ENCODE results near the gene AKTIP.

AKTIP gene

DNA sequence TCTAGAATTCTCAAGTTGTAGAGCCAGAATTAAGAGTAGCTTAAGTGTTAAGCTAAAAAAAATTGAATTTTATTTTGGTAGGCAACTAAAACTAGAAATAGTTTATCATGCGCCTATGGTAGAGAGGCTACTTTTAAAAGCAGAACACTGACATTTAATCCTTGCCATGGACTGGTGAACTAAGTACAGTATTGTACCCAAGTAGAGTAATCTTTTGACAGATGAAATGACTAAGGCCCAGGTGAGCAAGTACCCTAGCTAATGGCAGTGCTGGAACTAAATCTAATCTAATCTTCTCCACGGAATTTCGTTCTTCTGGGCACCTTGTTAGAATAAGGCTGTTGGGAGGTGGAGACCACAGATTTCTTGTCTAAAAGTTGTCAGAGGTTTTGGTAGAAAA is 56.9 kb downstream of the AKTIP start:
- TF ChIP-seq MYC (IDR thresholded peaks at IDR 0.05; ENCODE audit: low read depth, low read length) (no peak), POLR2A (IDR thresholded peaks at IDR 0.05; ENCODE audit: extremely low read depth, insufficient read length) (no peak), MAX (IDR thresholded peaks at IDR 0.05; ENCODE audit: low read depth, low read length) (no peak)
- TF ChIP-seq, protein P1, sequence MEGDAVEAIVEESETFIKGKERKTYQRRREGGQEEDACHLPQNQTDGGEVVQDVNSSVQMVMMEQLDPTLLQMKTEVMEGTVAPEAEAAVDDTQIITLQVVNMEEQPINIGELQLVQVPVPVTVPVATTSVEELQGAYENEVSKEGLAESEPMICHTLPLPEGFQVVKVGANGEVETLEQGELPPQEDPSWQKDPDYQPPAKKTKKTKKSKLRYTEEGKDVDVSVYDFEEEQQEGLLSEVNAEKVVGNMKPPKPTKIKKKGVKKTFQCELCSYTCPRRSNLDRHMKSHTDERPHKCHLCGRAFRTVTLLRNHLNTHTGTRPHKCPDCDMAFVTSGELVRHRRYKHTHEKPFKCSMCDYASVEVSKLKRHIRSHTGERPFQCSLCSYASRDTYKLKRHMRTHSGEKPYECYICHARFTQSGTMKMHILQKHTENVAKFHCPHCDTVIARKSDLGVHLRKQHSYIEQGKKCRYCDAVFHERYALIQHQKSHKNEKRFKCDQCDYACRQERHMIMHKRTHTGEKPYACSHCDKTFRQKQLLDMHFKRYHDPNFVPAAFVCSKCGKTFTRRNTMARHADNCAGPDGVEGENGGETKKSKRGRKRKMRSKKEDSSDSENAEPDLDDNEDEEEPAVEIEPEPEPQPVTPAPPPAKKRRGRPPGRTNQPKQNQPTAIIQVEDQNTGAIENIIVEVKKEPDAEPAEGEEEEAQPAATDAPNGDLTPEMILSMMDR (IDR thresholded peaks at IDR 0.05; ENCODE audit: low read depth, low read length), result no peak
- H3K4me3 ChIP-seq (ENCODE audit: low read depth, low read length), result no peak overlapping the region
- no peak for DNase-seq (ENCODE audit: low read depth)

- no peak for DNase-seq (ENCODE audit: low read depth)
- H3K4me3 ChIP-seq (ENCODE audit: low read depth, low read length), result no peak overlapping the region
- TF ChIP-seq MYC (IDR thresholded peaks at IDR 0.05; ENCODE audit: low read depth, low read length) (no peak), MAX (IDR thresholded peaks at IDR 0.05; ENCODE audit: low read depth, low read length) (no peak)
- TF ChIP-seq, protein P1 (IDR thresholded peaks at IDR 0.05; ENCODE audit: low read depth, low read length), result no peak
Measured at GRCh38 chr16:53445534-53445933, 57.5 kb downstream of the AKTIP start.

Data from NB4 (cell line).